Spinal cord (tissue), 10 donors: Measurements from ENCODE around the gene KARS1. TPM values are rescaled to one million over a fixed set of nuclear protein-coding genes. Genes with fewer than 3 reads are reported as not detected.

Experiments used
- DNase-seq, 6 donors: peaks; one replicate each; pipeline versions ENCODE4 v3.0.0 to v3.0.0-alpha.2; 2013 to 2015; ENCODE audit warnings: low spot score in 6 of 6, low read depth in 4 of 6
- H3K27ac ChIP-seq: one replicate; pipeline ENCODE4 v1.5.1; 2013; ENCODE audit warnings: low read depth, low read length, control low read depth
- H3K27me3 ChIP-seq: one replicate; pipeline ENCODE4 v1.6.1; 2013; ENCODE audit warnings: low read length; ENCODE audit not compliant: control insufficient read depth, insufficient read depth
- H3K36me3 ChIP-seq: one replicate; pipeline ENCODE4 v1.6.1; 2013; ENCODE audit warnings: low read length; ENCODE audit not compliant: control insufficient read depth, insufficient read depth
- H3K4me1 ChIP-seq: one replicate; pipeline ENCODE4 v1.6.1; 2013; ENCODE audit warnings: low read length; ENCODE audit not compliant: control insufficient read depth, insufficient read depth
- H3K4me3 ChIP-seq: one replicate; pipeline ENCODE4 v1.5.1; 2013; ENCODE audit warnings: low read depth, low read length, control low read depth
- H3K9me3 ChIP-seq: one replicate; pipeline ENCODE4 v1.6.1; 2013; ENCODE audit warnings: low read length; ENCODE audit not compliant: control insufficient read depth, insufficient read depth
- WGBS: methylation state at CpG from one replicate; pipeline ENCODE4 v1.1.5; 2013; ENCODE audit warnings: missing lambda C conversion rate; ENCODE audit not compliant: insufficient coverage; 5-methylcytosine and 5-hydroxymethylcytosine counted together
- polyA plus RNA-seq, 2 donors: library from polyadenylated mRNA; unstranded; fragments of 120-200 nt; gene quantifications; one replicate each; pipeline ENCODE4 v1.2.1, GENCODE V29; 2013; ENCODE audit not compliant: insufficient read length in 2 of 2
- total RNA-seq, 2 donors: library from RNA; depleted of rRNA in 1 of 2; stranded (reverse); fragments of 120-200 nt in 1 of 2; fragments of >200 nt in 1 of 2; gene quantifications; one replicate each; pipeline versions ENCODE4 v1.2.3 to v1.2.4, GENCODE V29; 2013 to 2014
- donor health status: healthy.

KARS1 gene
- total and polyA plus RNA-seq, 4 donors, result 82.8 to 112 (median 103) TPM

GRCh38 chr16:75628351-75628750 lies 19.1 kb downstream of the KARS1 start:
- DNase-seq, result no peak
- no peaks in the 10 kb centered on the region for H3K27me3 ChIP-seq
- H3K4me3 ChIP-seq, result no peak overlapping the region
- H3K27ac ChIP-seq, result no peak overlapping the region
- whole genome bisulfite sequencing, result 100% methylated on average over 4 of the region's 4 CpGs
- H3K36me3 ChIP-seq, result peaks cover 51% of the 10 kb centered on the region
- peaks cover 4% of the 10 kb centered on the region for H3K4me1 ChIP-seq
- no peaks in the 10 kb centered on the region for H3K9me3 ChIP-seq

DNA sequence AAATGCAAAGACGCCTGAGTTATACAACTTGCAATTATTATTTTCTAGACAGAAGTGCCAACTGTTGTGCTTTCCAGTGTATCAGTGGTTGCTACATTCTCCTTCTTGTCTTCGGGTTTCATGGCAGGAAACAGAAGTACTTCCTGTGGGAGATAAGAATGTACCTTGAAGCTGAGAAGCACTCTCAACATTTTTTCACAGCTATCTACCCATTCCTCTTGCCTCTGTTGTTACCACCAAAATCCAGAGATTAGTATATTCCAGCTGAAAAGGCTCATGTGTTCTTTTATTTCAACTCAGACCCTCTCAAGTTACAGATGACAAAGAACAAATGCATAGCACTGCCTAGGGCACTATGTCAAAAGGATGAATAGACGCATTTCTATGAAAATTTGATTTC lies 19.6 kb downstream of the KARS1 start:
- H3K27me3 ChIP-seq, result no peaks in the 10 kb centered on the region
- no CpG with 5 or more reads among the region's 3 CpGs for WGBS
- H3K4me1 ChIP-seq, result peaks cover 5% of the 10 kb centered on the region
- H3K36me3 ChIP-seq, result peaks cover 51% of the 10 kb centered on the region
- H3K27ac ChIP-seq, result no peak overlapping the region
- no peak for DNase-seq
- H3K9me3 ChIP-seq, result no peaks in the 10 kb centered on the region
- H3K4me3 ChIP-seq, result no peak overlapping the region

DNA sequence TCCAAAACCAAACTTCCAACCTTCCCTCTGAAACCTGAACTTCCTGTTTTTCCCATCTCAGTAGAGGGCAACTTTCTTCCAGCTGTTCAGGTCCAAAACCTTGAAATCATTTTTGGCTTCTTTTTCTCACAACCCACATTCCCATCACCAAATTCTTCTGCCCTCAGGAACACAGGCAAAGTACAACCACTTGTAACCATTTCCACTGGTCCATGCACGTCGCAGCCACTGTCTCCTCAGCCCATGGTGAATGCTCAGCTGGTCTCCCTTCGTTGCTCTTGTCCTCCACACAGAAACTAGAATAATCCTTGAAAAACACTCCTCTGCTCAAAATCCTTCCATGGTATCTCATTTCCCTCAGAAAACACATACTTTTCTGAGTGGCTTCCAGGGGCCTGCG lies 20.7 kb downstream of the KARS1 start:
- H3K4me3 ChIP-seq, result no peak overlapping the region
- 93% methylated on average over 4 of the region's 4 CpGs for WGBS
- no peak overlapping the region for H3K27ac ChIP-seq
- H3K4me1 ChIP-seq, result peaks cover 13% of the 10 kb centered on the region
- H3K9me3 ChIP-seq, result no peaks in the 10 kb centered on the region
- H3K27me3 ChIP-seq, result no peaks in the 10 kb centered on the region
- H3K36me3 ChIP-seq, result peaks cover 45% of the 10 kb centered on the region
- DNase-seq, result no peak

DNA sequence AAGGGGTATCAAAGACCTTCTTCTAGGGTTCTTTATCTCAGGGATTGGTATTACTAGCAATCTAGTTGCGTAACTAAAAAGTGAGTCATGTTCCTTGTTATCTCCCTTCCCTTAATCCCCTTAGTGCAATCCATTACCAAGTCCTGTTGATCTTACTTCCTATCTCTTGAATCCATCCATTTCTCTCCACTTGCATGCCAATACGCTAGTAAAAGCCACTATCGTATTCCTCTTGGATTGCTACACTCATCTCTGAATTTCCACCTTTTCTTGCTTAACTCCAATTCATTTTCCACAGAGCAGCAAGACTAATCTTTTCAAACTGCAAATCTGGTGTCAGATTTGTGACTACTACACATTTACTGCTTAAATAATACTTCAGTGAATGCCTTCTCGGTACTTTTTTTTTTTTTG lies 22.5 kb downstream of the KARS1 start:
- peaks cover 28% of the 10 kb centered on the region for H3K36me3 ChIP-seq
- H3K4me1 ChIP-seq, result peaks cover 17% of the 10 kb centered on the region
- H3K4me3 ChIP-seq, result no peak overlapping the region
- WGBS, result 96% methylated on average over 3 of the region's 4 CpGs
- H3K9me3 ChIP-seq, result no peaks in the 10 kb centered on the region
- H3K27ac ChIP-seq, result no peak overlapping the region
- no peaks in the 10 kb centered on the region for H3K27me3 ChIP-seq
- DNase-seq, result no peak

GRCh38 chr16:75622761-75623605 lies 24.5 kb downstream of the KARS1 start, which contains the start of gene ADAT1:
ADAT1 (minus strand) TSS chr16:75623281; CDS start chr16:75620799, 2,482 bp downstream.
- H3K27ac ChIP-seq, result peak within 1 kb of the TSS; percentile 96
- peaks cover 28% of the 10 kb centered on the region for H3K36me3 ChIP-seq
- H3K27me3 ChIP-seq, result no peaks in the 10 kb centered on the region
- peak within 1 kb of the TSS; percentile 90 for H3K4me3 ChIP-seq
- peak; percentile 93 to 100 (median 98) for DNase-seq
- H3K9me3 ChIP-seq, result no peaks in the 10 kb centered on the region
- H3K4me1 ChIP-seq, result peaks cover 17% of the 10 kb centered on the region
- 0% methylated on average over 58 of the region's 62 CpGs for WGBS

- Histone ChIP-seq H3K36me3 (peaks cover 22% of the 10 kb centered on the region), H3K27me3 (no peaks in the 10 kb centered on the region), H3K27ac (no peak overlapping the region), H3K9me3 (no peaks in the 10 kb centered on the region), H3K4me1 (peaks cover 17% of the 10 kb centered on the region), H3K4me3 (no peak overlapping the region)
- DNase-seq, result peak in 2 of 6 donors; percentile 28 to 59
- WGBS, result no CpG with 5 or more reads among the region's 2 CpGs
Observed at GRCh38 chr16:75621170-75621477, 26.3 kb downstream of the KARS1 start.

GRCh38 chr16:75620326-75621169 lies 26.9 kb downstream of the KARS1 start:
- no peaks in the 10 kb centered on the region for H3K27me3 ChIP-seq
- DNase-seq, result no peak
- H3K4me1 ChIP-seq, result peaks cover 17% of the 10 kb centered on the region
- no peak overlapping the region for H3K4me3 ChIP-seq
- no peaks in the 10 kb centered on the region for H3K9me3 ChIP-seq
- peaks cover 27% of the 10 kb centered on the region for H3K36me3 ChIP-seq
- H3K27ac ChIP-seq, result no peak overlapping the region
- WGBS, result 94% methylated on average over 18 of the region's 20 CpGs

GRCh38 chr16:75618780-75619179 lies 28.7 kb downstream of the KARS1 start:
- Histone ChIP-seq H3K4me3 (no peak overlapping the region), H3K9me3 (no peaks in the 10 kb centered on the region), H3K4me1 (peaks cover 17% of the 10 kb centered on the region), H3K27me3 (no peaks in the 10 kb centered on the region), H3K36me3 (peaks cover 39% of the 10 kb centered on the region), H3K27ac (no peak overlapping the region)
- no CpG with 5 or more reads among the region's 2 CpGs for WGBS
- no peak for DNase-seq

GRCh38 chr16:75617121-75617520 lies 30.3 kb downstream of the KARS1 start:
- WGBS, result 100% methylated on average over 3 of the region's 3 CpGs
- DNase-seq, result no peak
- H3K36me3 ChIP-seq, result peaks cover 44% of the 10 kb centered on the region

More at GRCh38 chr16:75617121-75617520, 30.3 kb downstream of the KARS1 start:
- Histone ChIP-seq H3K27ac (no peak overlapping the region), H3K4me1 (peaks cover 7% of the 10 kb centered on the region), H3K27me3 (no peaks in the 10 kb centered on the region), H3K4me3 (no peak overlapping the region), H3K9me3 (no peaks in the 10 kb centered on the region)
